Central memory CD4-positive, alpha-beta T cell (primary cell): ENCODE data around the gene ZNF384.
A peak's percentile ranks its signal among the peaks of the same experiment; 100 is the strongest.

Source experiments
- DNase-seq: peaks from one replicate; pipeline ENCODE4 v3.0.0; 2022

ZNF384 gene

DNA sequence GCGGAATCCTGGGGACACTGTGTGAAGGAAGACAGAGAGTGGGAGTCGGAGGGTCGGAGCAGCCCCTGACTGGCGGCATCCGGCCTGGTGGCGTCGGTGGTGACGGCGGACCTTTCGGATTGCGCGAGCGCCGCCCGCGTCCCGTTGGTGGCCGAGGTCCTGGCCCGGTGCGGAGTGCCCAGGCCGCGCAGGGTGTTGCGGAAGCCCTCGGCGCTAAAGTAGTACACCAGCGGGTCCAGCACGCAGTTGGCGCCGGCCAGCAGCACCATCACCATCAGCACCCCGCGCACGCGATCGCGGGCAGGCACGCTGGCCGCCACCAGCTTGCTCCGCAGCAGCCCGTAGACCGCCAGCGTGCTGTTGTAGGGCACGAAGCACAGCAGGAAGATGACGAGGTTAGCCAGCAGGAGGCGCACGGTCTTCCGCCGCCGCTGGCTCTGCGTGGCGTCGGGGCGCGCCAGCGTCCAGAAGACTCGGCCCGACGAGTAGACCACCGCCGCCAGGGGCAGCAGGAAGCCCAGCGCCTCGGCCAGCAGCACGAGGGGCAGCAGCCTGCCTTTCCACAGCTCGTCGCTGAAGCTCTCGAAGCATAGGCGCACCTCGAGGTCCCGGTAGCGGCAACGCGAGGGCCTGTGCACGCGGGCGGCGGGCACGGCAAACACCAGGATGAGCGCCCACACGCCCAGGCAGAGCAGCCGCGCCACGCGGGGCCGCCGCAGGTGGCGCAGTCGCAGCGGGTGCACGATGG lies 68.9 kb downstream of the ZNF384 start:
- peak; percentile 41 for DNase-seq

DNA sequence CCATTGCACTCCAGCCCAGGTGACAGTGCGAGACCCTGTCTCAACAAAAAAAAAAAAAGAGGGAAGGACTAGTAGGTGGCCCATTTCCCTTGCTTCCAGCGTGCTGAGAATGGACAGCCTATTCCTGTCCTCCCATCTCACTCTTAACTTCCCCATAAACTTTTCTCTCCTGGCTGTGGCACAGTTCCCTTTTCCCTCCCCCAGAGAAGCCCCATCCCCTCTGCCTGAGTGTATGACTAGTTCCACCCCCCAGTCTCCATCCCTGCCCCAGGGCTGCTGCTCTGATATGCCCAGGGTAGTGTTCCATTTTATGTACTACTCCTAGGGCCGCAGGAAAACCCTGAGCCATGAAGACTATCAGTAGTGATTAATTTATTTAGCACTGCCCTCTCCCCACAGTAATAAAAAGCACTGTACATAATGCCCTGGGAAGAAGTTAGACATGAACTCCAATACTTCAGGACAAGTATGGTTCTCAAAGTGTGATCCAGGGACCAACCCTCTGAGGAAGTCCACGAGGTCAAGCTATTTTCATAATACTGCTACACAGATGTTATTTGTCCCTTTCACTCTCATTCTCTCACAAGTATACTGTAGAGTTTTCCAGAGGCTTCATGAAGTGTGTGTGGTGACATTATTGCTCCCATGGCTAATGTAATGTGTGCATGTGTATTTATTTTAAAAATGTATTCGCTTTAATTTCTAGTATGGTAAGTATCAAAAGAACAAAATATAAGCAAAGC lies 70.5 kb downstream of the ZNF384 start:
- no peak for DNase-seq
